A673 (cell line): ENCODE measurements around the gene IFFO2. TPM values are rescaled to one million over a fixed set of nuclear protein-coding genes. Genes with fewer than 3 reads are reported as not detected.

Source experiments
- BruUV-seq: library from RNA; stranded (reverse); fragments of 400-500 nt; replicated peaks from 2 replicates; lab custom pipeline; 2021; lab: Mats Ljungman, UMichigan
- CTCF ChIA-PET: fragments of 300-600 bp; sonication (Branson Sonifier 250); formaldehyde crosslinking; loops from one replicate; lab custom pipeline; 2022; ENCODE audit warnings: antibody characterized with exemption; lab: Charles Lee
- POLR2A ChIA-PET: fragments of 300-600 bp; sonication (Branson Sonifier 250); formaldehyde crosslinking; loops from one replicate; lab custom pipeline; 2022; ENCODE audit warnings: antibody characterized with exemption; ENCODE audit not compliant: low non-redundant PET; lab: Charles Lee
- DNase-seq: peaks from one replicate; pipeline ENCODE4 v3.0.0-alpha.2; 2015; ENCODE audit warnings: low spot score
- H3K27ac ChIP-seq: fragments of 200-600 bp; sonication (generic); 2 replicates; pipeline ENCODE4 v1.5.1; 2016; ENCODE audit warnings: mixed run types, low read depth, mild to moderate bottlenecking, mixed read lengths, antibody characterized with exemption, low read length; ENCODE audit not compliant: poor library complexity, severe bottlenecking
- H3K27me3 ChIP-seq: fragments of 200-600 bp; sonication (generic); replicated peaks from 2 replicates; pipeline ENCODE4 v1.6.1; 2017; ENCODE audit warnings: mixed run types, low read depth, mild to moderate bottlenecking, mixed read lengths, antibody characterized with exemption, low read length; ENCODE audit not compliant: insufficient read depth, poor library complexity
- H3K36me3 ChIP-seq: fragments of 200-600 bp; sonication (generic); 2 replicates; pipeline ENCODE4 v1.6.1; 2016; ENCODE audit warnings: mixed run types, mild to moderate bottlenecking, mixed read lengths, antibody characterized with exemption, low read length; ENCODE audit not compliant: insufficient read depth, poor library complexity, severe bottlenecking
- H3K4me1 ChIP-seq: fragments of 200-600 bp; sonication (generic); 2 replicates; pipeline ENCODE4 v1.6.1; 2017; ENCODE audit warnings: mixed run types, mild to moderate bottlenecking, mixed read lengths, antibody characterized with exemption, low read length; ENCODE audit not compliant: insufficient read depth, poor library complexity, severe bottlenecking
- H3K4me3 ChIP-seq: fragments of 200-600 bp; sonication (generic); 2 replicates; pipeline ENCODE4 v1.5.1; 2016; ENCODE audit warnings: low read depth, mixed run types, mild to moderate bottlenecking, mixed read lengths, low read length; ENCODE audit not compliant: poor library complexity, severe bottlenecking
- H3K9me3 ChIP-seq: fragments of 200-600 bp; sonication (generic); 2 replicates; pipeline ENCODE4 v1.6.1; 2016; ENCODE audit warnings: mixed run types, low read depth, mild to moderate bottlenecking, mixed read lengths, antibody characterized with exemption, low read length; ENCODE audit not compliant: poor library complexity, severe bottlenecking
- CTCF ChIP-seq: fragments of 300-800, 200-600 bp; sonication (generic); conservative IDR thresholded peaks from 2 replicates; pipeline ENCODE4 v1.5.1; 2017; ENCODE audit warnings: low read depth, mild to moderate bottlenecking, antibody characterized with exemption, low read length, moderate library complexity, mixed read lengths
- EZH2 ChIP-seq: fragments of 200-600 bp; sonication (generic); IDR thresholded peaks from 2 replicates; pipeline ENCODE4 v1.6.1; 2017; ENCODE audit warnings: borderline replicate concordance, low read depth, mild to moderate bottlenecking, mixed read lengths, antibody characterized with exemption, low read length; ENCODE audit not compliant: poor library complexity, severe bottlenecking
- intact Hi-C: fragments of 100-400 bp; cut with micrococcal nuclease; formaldehyde crosslinking; loops from one replicate; pipeline ENCODE4 v1.10.0; 2022; ENCODE audit not compliant: unreplicated experiment
- total RNA-seq: library from RNA; stranded (reverse); gene quantifications from 2 replicates; pipeline ENCODE4 v1.2.3, GENCODE V29; 2021

The IFFO2 gene
- total RNA-seq, 1 experiment from 2014 or later, result 13.3 TPM

- no peaks in the 10 kb centered on the region for H3K36me3 ChIP-seq
- TF ChIP-seq EZH2 (no peak), CTCF (no peak)
- H3K4me1 ChIP-seq, result peaks cover 9% of the 10 kb centered on the region
- ChIA-PET CTCF (interaction anchor here (0.6 to 2.6 kb wide), 11 partner anchors 9 to 770 kb away, joined by 3 to 13 read pairs (median 4); no protein-coding TSS in a partner anchor), POLR2A (no interaction called here)
- intact Hi-C loops, result loop anchor here (1.0 kb wide), 1 partner anchor 212 kb away; no protein-coding TSS in a partner anchor
- no peak for DNase-seq
- H3K4me3 ChIP-seq, result no peak overlapping the region
- no peaks in the 10 kb centered on the region for H3K9me3 ChIP-seq
- no peak overlapping the region for H3K27ac ChIP-seq
- no peaks in the 10 kb centered on the region for H3K27me3 ChIP-seq
- BruUV-seq, result no TSS peak
These were observed 72.1 kb downstream of the IFFO2 start for GRCh38 chr1:18884419-18884717.

- intact Hi-C loops, result loop anchor here (1.0 kb wide), 1 partner anchor 212 kb away; no protein-coding TSS in a partner anchor
- no TSS peak for BruUV-seq
- no peaks in the 10 kb centered on the region for H3K27me3 ChIP-seq
- H3K9me3 ChIP-seq, result no peaks in the 10 kb centered on the region
- DNase-seq, result peak; percentile 82
- no peak overlapping the region for H3K4me3 ChIP-seq
- ChIA-PET POLR2A (no interaction called here), CTCF (interaction anchor here (0.6 to 2.6 kb wide), 11 partner anchors 8 to 356 kb away, joined by 3 to 13 read pairs (median 4); no protein-coding TSS in a partner anchor)
- TF ChIP-seq CTCF, result peak; percentile 91
- TF ChIP-seq EZH2, result no peak
- no peaks in the 10 kb centered on the region for H3K36me3 ChIP-seq
- H3K4me1 ChIP-seq, result peaks cover 9% of the 10 kb centered on the region
- no peak overlapping the region for H3K27ac ChIP-seq
These were observed 72.6 kb downstream of the IFFO2 start for GRCh38 chr1:18883636-18884418.

GRCh38 chr1:18883079-18883478 is 73.4 kb downstream of the IFFO2 start:
- no peak overlapping the region for H3K4me3 ChIP-seq
- ChIA-PET CTCF (interaction anchor here (2.6 kb wide), 1 partner anchor 8 kb away, joined by 13 read pairs; no protein-coding TSS in a partner anchor), POLR2A (no interaction called here)
- H3K36me3 ChIP-seq, result no peaks in the 10 kb centered on the region
- H3K9me3 ChIP-seq, result no peaks in the 10 kb centered on the region
- H3K27me3 ChIP-seq, result no peaks in the 10 kb centered on the region
- no peak for TF ChIP-seq EZH2
- no peak for TF ChIP-seq CTCF
- intact Hi-C loops, result no loop called here
- peaks cover 9% of the 10 kb centered on the region for H3K4me1 ChIP-seq
- no TSS peak for BruUV-seq
- no peak for DNase-seq
- H3K27ac ChIP-seq, result no peak overlapping the region
